DOHH2 (cell line): ENCODE measurements around the gene FASTK.

Experiments used
- CTCF ChIP-seq: fragments of 200-600 bp; sonication (generic); IDR thresholded peaks from one replicate; pipeline ENCODE4 v1.5.1; 2014; ENCODE audit warnings: antibody characterized with exemption, mild to moderate bottlenecking, low read depth, low read length; ENCODE audit not compliant: poor library complexity, severe bottlenecking
- EZH2phosphoT487 ChIP-seq: fragments of 200-600 bp; sonication (generic); IDR thresholded peaks from 2 replicates; pipeline ENCODE4 v1.6.1; 2017; ENCODE audit warnings: borderline replicate concordance, mild to moderate bottlenecking, antibody characterized with exemption, low read length, moderate library complexity, mixed read lengths

DNA sequence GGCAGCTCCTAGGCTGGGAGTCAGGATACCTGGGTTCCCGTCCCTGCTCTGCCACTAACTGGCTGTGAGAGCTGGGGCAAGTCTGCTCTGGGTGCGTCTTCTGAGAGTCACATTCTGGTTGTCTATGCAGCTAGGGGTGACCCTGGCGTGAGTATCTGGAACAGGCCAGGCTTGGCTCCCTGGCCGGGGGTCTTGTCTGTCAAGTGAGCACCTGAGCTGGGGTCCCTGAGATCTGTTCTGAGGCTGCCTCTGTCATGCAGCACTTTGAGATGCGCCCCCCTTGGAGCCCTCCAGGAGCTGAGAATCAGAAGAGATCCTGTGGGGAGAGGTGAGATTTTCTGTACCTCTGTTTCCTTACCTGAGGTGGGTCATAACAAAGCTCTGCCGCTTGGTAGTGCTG is 13.1 kb upstream of the FASTK start:
- TF ChIP-seq CTCF (no peak), EZH2phosphoT487 (no peak)
